Measurements from ENCODE around the gene SMARCE1. TPM values are rescaled to one million over a fixed set of nuclear protein-coding genes. Genes with fewer than 3 reads are reported as not detected.

SMARCE1 gene
- total RNA-seq, 1 donor from 2014 or later, result 115 TPM

DNA sequence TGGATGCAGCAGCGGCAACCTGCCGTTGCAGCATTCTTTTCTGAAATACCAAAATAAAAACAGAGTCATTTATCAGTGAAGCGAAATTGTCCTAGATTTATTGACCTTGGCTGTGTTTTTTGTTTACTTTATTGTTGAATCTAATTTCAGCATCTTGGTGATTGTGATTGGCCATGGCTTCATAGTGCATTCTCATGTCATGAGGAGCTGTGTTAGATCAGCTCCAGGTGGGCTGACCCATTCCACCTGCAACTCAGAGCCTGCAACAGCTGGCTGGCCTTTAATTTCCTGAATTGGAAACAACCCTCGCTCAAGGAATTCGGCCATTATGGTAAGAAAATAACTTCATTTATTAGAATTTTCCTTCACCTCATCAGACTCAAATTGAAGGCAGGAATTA, 39.5 kb upstream of the SMARCE1 start:
- DNase-seq (ENCODE audit: low read depth), result no peak
- Histone ChIP-seq H3K27me3 (ENCODE audit: control insufficient read depth, insufficient read depth, low read length) (no peaks in the 10 kb centered on the region), H3K4me3 (ENCODE audit: low read depth, low read length) (no peak overlapping the region), H3K36me3 (ENCODE audit: control insufficient read depth, insufficient read depth, low read length) (no peaks in the 10 kb centered on the region)
- TF ChIP-seq, protein P1, sequence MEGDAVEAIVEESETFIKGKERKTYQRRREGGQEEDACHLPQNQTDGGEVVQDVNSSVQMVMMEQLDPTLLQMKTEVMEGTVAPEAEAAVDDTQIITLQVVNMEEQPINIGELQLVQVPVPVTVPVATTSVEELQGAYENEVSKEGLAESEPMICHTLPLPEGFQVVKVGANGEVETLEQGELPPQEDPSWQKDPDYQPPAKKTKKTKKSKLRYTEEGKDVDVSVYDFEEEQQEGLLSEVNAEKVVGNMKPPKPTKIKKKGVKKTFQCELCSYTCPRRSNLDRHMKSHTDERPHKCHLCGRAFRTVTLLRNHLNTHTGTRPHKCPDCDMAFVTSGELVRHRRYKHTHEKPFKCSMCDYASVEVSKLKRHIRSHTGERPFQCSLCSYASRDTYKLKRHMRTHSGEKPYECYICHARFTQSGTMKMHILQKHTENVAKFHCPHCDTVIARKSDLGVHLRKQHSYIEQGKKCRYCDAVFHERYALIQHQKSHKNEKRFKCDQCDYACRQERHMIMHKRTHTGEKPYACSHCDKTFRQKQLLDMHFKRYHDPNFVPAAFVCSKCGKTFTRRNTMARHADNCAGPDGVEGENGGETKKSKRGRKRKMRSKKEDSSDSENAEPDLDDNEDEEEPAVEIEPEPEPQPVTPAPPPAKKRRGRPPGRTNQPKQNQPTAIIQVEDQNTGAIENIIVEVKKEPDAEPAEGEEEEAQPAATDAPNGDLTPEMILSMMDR (IDR thresholded peaks at IDR 0.05; ENCODE audit: insufficient read depth, low read length, poor library complexity, severe bottlenecking), result no peak

DNA sequence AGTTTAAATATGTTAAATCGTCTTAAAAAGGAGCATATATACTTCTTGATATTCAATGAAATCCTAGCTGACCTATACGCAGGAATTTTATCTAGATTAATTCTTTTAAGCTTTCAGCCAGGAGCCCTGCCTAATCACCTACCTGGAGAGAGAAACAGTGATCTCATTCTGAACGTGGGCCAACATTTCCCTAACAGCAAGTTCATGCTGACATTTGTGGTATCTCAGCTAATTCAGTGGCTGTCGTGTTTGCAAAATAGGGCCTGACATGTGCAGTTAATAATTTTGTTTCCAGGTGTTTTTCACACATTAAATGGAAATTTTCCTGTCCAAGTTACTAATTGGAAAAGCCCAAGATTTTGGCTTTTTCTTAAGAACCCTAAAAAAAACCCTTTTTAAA, 38.6 kb upstream of the SMARCE1 start:
- DNase-seq (ENCODE audit: low read depth), result no peak

DNA sequence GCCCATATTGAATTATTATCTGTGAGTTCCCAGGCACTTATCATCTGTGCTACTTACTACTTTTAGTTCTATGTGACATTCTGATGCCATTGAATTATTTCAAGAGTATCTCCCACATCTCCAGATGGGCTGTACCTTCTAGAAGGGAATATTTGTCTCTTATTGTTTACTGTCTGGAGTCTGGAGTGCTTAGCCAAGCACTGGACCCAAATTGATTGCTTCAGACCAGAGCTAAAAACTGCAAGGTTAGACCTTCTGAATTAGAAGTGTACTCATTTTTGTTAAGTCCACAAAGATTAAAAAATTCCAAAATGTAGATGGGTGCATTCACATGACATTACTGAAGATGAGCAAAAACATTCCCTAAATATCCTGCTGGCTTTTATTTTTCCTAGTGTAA, 33.4 kb upstream of the SMARCE1 start:
- H3K27me3 ChIP-seq (ENCODE audit: control insufficient read depth, insufficient read depth, low read length), result no peaks in the 10 kb centered on the region

More for the DNA sequence above, 38.6 kb upstream of the SMARCE1 start:
- Histone ChIP-seq H3K36me3 (ENCODE audit: control insufficient read depth, insufficient read depth, low read length) (no peaks in the 10 kb centered on the region), H3K27me3 (ENCODE audit: control insufficient read depth, insufficient read depth, low read length) (no peaks in the 10 kb centered on the region), H3K4me3 (ENCODE audit: low read depth, low read length) (no peak overlapping the region)
- TF ChIP-seq, protein P1 (IDR thresholded peaks at IDR 0.05; ENCODE audit: insufficient read depth, low read length, poor library complexity, severe bottlenecking), result no peak

DNA sequence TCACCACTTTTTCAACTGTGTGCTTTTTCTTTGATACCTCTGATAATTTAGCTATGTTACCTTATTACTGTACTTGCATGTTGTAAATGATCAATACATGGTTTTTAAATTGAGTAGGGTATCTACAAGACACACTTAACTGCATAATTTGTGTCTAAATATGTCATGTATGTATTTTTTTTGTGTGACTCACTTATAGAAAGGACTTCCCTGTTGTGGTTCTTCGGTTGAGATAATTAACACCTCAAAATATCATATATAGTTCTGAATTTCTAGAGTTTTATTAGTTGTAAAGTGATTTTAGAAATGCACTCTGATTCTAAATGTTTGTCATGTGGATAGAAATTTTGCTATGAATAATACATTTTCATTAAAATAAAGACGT, 31.9 kb upstream of the SMARCE1 start:
- no peak for DNase-seq (ENCODE audit: low read depth)
- TF ChIP-seq, protein P1 (IDR thresholded peaks at IDR 0.05; ENCODE audit: insufficient read depth, low read length, poor library complexity, severe bottlenecking), result no peak
- Histone ChIP-seq H3K27me3 (ENCODE audit: control insufficient read depth, insufficient read depth, low read length) (no peaks in the 10 kb centered on the region), H3K4me3 (ENCODE audit: low read depth, low read length) (no peak overlapping the region), H3K36me3 (ENCODE audit: control insufficient read depth, insufficient read depth, low read length) (no peaks in the 10 kb centered on the region)

More for the DNA sequence above, 33.4 kb upstream of the SMARCE1 start:
- no peak for DNase-seq (ENCODE audit: low read depth)
- H3K4me3 ChIP-seq (ENCODE audit: low read depth, low read length), result no peak overlapping the region
- H3K36me3 ChIP-seq (ENCODE audit: control insufficient read depth, insufficient read depth, low read length), result no peaks in the 10 kb centered on the region
- TF ChIP-seq, protein P1 (IDR thresholded peaks at IDR 0.05; ENCODE audit: insufficient read depth, low read length, poor library complexity, severe bottlenecking), result no peak

DNA sequence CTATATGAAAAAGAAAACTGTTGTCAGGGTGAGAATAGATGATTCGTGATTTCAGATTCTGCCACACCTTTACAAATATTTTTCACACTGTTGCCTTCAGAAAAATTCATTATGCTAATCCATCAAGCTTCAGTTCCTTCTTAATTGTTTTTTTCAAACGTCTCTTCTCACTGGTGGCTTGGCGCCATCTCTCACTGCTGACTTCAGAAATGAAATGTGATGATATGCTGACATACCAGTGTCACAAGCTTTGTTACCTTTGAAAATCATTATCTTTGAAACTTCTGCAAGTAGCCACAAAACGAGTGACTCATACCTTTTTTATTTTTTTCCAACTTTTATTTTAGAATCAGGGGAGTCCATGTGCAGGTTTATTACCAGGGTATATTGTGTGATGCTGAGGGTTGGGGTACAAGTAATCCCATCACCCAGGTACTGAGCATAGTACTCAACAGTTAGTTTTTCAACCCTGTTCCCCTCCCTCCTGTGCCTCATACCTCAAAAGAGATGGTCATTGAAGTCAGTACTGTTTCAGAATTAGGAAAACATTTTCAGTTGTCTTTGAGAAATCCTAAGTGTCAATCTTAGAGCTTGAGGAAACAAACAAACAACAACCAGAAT, 31.4 kb upstream of the SMARCE1 start:
- TF ChIP-seq, protein P1 (IDR thresholded peaks at IDR 0.05; ENCODE audit: insufficient read depth, low read length, poor library complexity, severe bottlenecking), result no peak
- Histone ChIP-seq H3K36me3 (ENCODE audit: control insufficient read depth, insufficient read depth, low read length) (no peaks in the 10 kb centered on the region), H3K27me3 (ENCODE audit: control insufficient read depth, insufficient read depth, low read length) (no peaks in the 10 kb centered on the region), H3K4me3 (ENCODE audit: low read depth, low read length) (no peak overlapping the region)
- DNase-seq (ENCODE audit: low read depth), result no peak

DNA sequence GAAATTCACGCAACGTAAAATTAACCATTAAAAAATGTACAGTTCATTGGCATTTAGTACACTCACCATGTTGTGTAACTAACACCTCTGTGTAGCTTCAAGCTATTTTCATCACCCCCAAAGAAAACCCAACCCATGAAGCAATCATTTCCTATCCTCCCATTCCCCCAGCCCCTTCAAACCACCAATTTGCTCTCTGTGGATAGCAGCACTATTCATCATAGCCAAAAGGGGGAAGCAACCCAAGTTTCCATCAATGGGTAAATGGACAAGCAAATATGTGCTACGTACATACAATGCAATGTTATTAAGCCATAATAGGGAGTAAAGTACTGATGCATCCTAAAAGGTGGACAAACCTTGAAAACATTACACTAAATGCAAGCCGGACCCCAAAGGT, 28.3 kb upstream of the SMARCE1 start:
- no peak for DNase-seq (ENCODE audit: low read depth)
- H3K4me3 ChIP-seq (ENCODE audit: low read depth, low read length), result no peak overlapping the region
- no peaks in the 10 kb centered on the region for H3K27me3 ChIP-seq (ENCODE audit: control insufficient read depth, insufficient read depth, low read length)
- H3K36me3 ChIP-seq (ENCODE audit: control insufficient read depth, insufficient read depth, low read length), result no peaks in the 10 kb centered on the region
- TF ChIP-seq, protein P1 (IDR thresholded peaks at IDR 0.05; ENCODE audit: insufficient read depth, low read length, poor library complexity, severe bottlenecking), result no peak

Measured in kidney epithelial cell (primary cell).